ENCODE measurements around the gene CFAP221. TPM values are rescaled to one million over a fixed set of nuclear protein-coding genes. Genes with fewer than 3 reads are reported as not detected.

Gene CFAP221
- total and polyA plus RNA-seq, 2 donors (not counting 3 experiments of a cell fraction or from before 2014, with no cell fraction given) = 0.06 TPM; not detected in 1

GRCh38 chr2:119694470-119694844 lies 150.2 kb downstream of the CFAP221 start:
- intact Hi-C loops (cut with micrococcal nuclease) (no loop called here), dilution Hi-C loops (cut with MboI; ENCODE audit: extremely low pct_ligation_motif_present, low sequenced_read_pairs) (no loop called here)
- Histone ChIP-seq H3K9ac (replicated peaks; ENCODE audit: extremely low read depth, insufficient read depth, low read length) (no peak overlapping the region), H3K9me3 (replicated peaks; ENCODE audit: control insufficient read depth, insufficient read depth, low read length) (no peaks in the 10 kb centered on the region), H3K4me2 (ENCODE audit: insufficient read depth, low read length) (no peak overlapping the region), H3K4me3 (replicated peaks in 1 of 3; ENCODE audit: insufficient read depth in 1 of 3, low read depth in 1 of 3, low read length in 3 of 3) (no peak overlapping the region), H2AFZ (ENCODE audit: low read depth, low read length) (no peak overlapping the region), H3K4me1 (ENCODE audit: control insufficient read depth, extremely low read depth, insufficient read depth, low read length) (no peaks in the 10 kb centered on the region), H3K27ac (ENCODE audit: insufficient read depth, low read depth, low read length) (no peak overlapping the region), H3K27me3 (ENCODE audit: control insufficient read depth in 2 of 2, insufficient read depth in 2 of 2, low read length in 2 of 2) (no peaks in the 10 kb centered on the region), H3K36me3 (ENCODE audit: control insufficient read depth in 2 of 2, extremely low read depth in 1 of 2, insufficient read depth in 2 of 2, low read length in 2 of 2) (no peaks in the 10 kb centered on the region), H3K9me1 (replicated peaks; ENCODE audit: control insufficient read depth, extremely low read depth, insufficient read depth, low read length) (no peaks in the 10 kb centered on the region), H4K20me1 (replicated peaks; ENCODE audit: control insufficient read depth, extremely low read depth, insufficient read depth, low read length) (no peaks in the 10 kb centered on the region), H3K79me2 (ENCODE audit: control insufficient read depth, insufficient read depth, low read length) (no peaks in the 10 kb centered on the region)
- BruUV-seq (replicated peaks) = no TSS peak
- CTCF ChIA-PET = interaction anchor here (1.4 kb wide), 1 partner anchor 16 kb away, joined by 4 read pairs; the partner anchor contains the start of gene TMEM177
- POLR2A ChIA-PET = no interaction called here
- TF ChIP-seq POLR2AphosphoS5 (IDR thresholded peaks at IDR 0.05; ENCODE audit: insufficient read depth, low read depth, low read length) = no peak
- no peak for TF ChIP-seq MAX (IDR thresholded peaks at IDR 0.05; ENCODE audit: insufficient read depth, insufficient read length)
- TF ChIP-seq FOS (IDR thresholded peaks at IDR 0.05; ENCODE audit: borderline replicate concordance, insufficient read depth, low read length) = no peak
- FAIRE-seq (no peak), DNase-seq (ENCODE audit: low read depth, low spot score) (no peak)

- ChIA-PET CTCF (interaction anchor here (1.4 kb wide), 1 partner anchor 17 kb away, joined by 4 read pairs; the partner anchor contains the start of gene TMEM177), POLR2A (no interaction called here)
- Histone ChIP-seq H3K4me1 (ENCODE audit: control insufficient read depth, extremely low read depth, insufficient read depth, low read length) (no peaks in the 10 kb centered on the region), H2AFZ (ENCODE audit: low read depth, low read length) (no peak overlapping the region), H3K9me1 (replicated peaks; ENCODE audit: control insufficient read depth, extremely low read depth, insufficient read depth, low read length) (no peaks in the 10 kb centered on the region), H3K36me3 (ENCODE audit: control insufficient read depth in 2 of 2, extremely low read depth in 1 of 2, insufficient read depth in 2 of 2, low read length in 2 of 2) (no peaks in the 10 kb centered on the region), H3K27me3 (ENCODE audit: control insufficient read depth in 2 of 2, insufficient read depth in 2 of 2, low read length in 2 of 2) (no peaks in the 10 kb centered on the region), H3K9me3 (replicated peaks; ENCODE audit: control insufficient read depth, insufficient read depth, low read length) (no peaks in the 10 kb centered on the region), H3K4me2 (ENCODE audit: insufficient read depth, low read length) (no peak overlapping the region), H3K9ac (replicated peaks; ENCODE audit: extremely low read depth, insufficient read depth, low read length) (no peak overlapping the region), H3K79me2 (ENCODE audit: control insufficient read depth, insufficient read depth, low read length) (no peaks in the 10 kb centered on the region), H3K4me3 (replicated peaks in 1 of 3; ENCODE audit: insufficient read depth in 1 of 3, low read depth in 1 of 3, low read length in 3 of 3) (no peak overlapping the region), H3K27ac (ENCODE audit: insufficient read depth, low read depth, low read length) (no peak overlapping the region), H4K20me1 (replicated peaks; ENCODE audit: control insufficient read depth, extremely low read depth, insufficient read depth, low read length) (no peaks in the 10 kb centered on the region)
- DNase-seq (ENCODE audit: low read depth, low spot score) = peak; percentile 10
- no peak for FAIRE-seq
- no TSS peak for BruUV-seq (replicated peaks)
- intact Hi-C loops (cut with micrococcal nuclease) (no loop called here), dilution Hi-C loops (cut with MboI; ENCODE audit: extremely low pct_ligation_motif_present, low sequenced_read_pairs) (no loop called here)
- TF ChIP-seq JUN (IDR thresholded peaks at IDR 0.05; ENCODE audit: borderline replicate concordance, insufficient read depth, insufficient read length, low read depth) (no peak), POLR2AphosphoS5 (IDR thresholded peaks at IDR 0.05; ENCODE audit: insufficient read depth, low read depth, low read length) (no peak), GATA2 (IDR thresholded peaks at IDR 0.05; ENCODE audit: insufficient read depth, insufficient read length, low read depth, low read length) (no peak), EZH2 (IDR thresholded peaks at IDR 0.05; ENCODE audit: borderline replicate concordance, low read depth, low read length, severe bottlenecking) (no peak), FOS (IDR thresholded peaks at IDR 0.05; ENCODE audit: borderline replicate concordance, insufficient read depth, low read length) (no peak), CTCF (IDR thresholded peaks at IDR 0.05; ENCODE audit: extremely low read depth in 1 of 2, insufficient read depth in 1 of 2, low read depth in 1 of 2, low read length in 2 of 2) (no peak), POLR2A (IDR thresholded peaks at IDR 0.05; ENCODE audit: low read depth, low read length) (no peak), MAX (IDR thresholded peaks at IDR 0.05; ENCODE audit: insufficient read depth, insufficient read length) (no peak), MYC (IDR thresholded peaks at IDR 0.05; ENCODE audit: low read depth, low read length) (no peak)
These were observed 150.7 kb downstream of the CFAP221 start for GRCh38 chr2:119694845-119695521.

Data from endothelial cell of umbilical vein (primary cell).